PC-9 (cell line): Measurements from ENCODE around the gene CDC42BPG.

Source experiments
- EZH2 ChIP-seq: fragments of 200-600 bp; sonication (generic); IDR thresholded peaks from 2 replicates; pipeline ENCODE4 v1.8.0; 2017; ENCODE audit warnings: antibody characterized with exemption, low read depth
- TF ChIP-seq, protein P1 (sequence below): fragments of 200-600 bp; sonication (generic); conservative IDR thresholded peaks from 2 replicates; pipeline ENCODE4 v1.6.1; 2017; ENCODE audit warnings: mixed run types, antibody characterized with exemption, mild to moderate bottlenecking, moderate library complexity

DNA sequence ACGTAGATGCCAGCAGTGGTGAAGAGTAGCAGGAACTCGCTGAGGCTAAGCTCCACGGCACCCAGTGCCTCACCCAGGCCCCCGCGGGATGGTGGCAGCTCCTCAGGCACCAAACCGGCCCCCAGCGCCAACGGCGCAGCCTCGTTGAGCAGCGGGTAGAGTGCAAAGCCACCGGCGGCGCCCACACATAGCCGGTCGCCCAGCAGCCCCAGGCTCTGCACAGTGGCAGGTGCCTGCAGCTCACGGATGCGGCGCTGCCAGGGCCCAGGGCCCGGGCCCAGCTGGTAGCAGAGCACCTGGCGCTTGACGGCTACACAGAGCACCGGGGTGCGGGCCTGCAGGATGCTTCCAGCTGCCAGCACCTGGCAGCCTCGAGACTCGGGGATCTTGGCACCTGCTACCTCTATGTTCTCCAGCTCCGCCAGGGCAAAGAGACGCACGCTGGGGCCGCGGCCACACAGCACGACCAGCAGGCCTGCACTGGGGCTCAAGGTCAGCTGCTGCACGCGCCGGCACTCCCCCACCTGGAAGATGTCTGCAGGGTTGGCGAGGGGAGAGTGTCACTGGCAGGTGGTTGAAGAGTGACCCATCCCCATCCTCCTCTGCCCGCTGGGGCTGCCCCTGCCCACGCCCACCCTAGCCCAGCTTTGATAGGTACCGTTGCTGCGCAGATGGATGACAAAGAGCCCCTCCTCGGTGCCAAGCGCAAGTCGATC is 14.8 kb downstream of the CDC42BPG start:
- TF ChIP-seq, protein P1, sequence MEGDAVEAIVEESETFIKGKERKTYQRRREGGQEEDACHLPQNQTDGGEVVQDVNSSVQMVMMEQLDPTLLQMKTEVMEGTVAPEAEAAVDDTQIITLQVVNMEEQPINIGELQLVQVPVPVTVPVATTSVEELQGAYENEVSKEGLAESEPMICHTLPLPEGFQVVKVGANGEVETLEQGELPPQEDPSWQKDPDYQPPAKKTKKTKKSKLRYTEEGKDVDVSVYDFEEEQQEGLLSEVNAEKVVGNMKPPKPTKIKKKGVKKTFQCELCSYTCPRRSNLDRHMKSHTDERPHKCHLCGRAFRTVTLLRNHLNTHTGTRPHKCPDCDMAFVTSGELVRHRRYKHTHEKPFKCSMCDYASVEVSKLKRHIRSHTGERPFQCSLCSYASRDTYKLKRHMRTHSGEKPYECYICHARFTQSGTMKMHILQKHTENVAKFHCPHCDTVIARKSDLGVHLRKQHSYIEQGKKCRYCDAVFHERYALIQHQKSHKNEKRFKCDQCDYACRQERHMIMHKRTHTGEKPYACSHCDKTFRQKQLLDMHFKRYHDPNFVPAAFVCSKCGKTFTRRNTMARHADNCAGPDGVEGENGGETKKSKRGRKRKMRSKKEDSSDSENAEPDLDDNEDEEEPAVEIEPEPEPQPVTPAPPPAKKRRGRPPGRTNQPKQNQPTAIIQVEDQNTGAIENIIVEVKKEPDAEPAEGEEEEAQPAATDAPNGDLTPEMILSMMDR, result no peak
- TF ChIP-seq EZH2, result no peak
